GM06990 (cell line): Measurements from ENCODE around the gene RNF17.
A peak's percentile ranks its signal among the peaks of the same experiment; 100 is the strongest.
"Not testable (repeated sequence)": the region's sequence is repeated elsewhere in the genome, so short reads cannot be mapped to it uniquely, and the experiment has no call there.

Source experiments
- DNase-seq: peaks from one replicate; pipeline ENCODE4 v3.0.0-alpha.2; 2011; ENCODE audit not compliant: insufficient read length; ENCODE audit errors: extremely low read depth
- H3K27me3 ChIP-seq: replicated peaks from 2 replicates; pipeline ENCODE4 v1.6.0; 2011; ENCODE audit warnings: low read length; ENCODE audit not compliant: control insufficient read depth, insufficient read depth
- H3K36me3 ChIP-seq: 2 replicates; pipeline ENCODE4 v1.5.1; 2011; ENCODE audit warnings: low read length; ENCODE audit not compliant: control insufficient read depth, insufficient read depth
- H3K4me3 ChIP-seq: replicated peaks from 2 replicates; pipeline ENCODE4 v1.5.1; 2011; ENCODE audit warnings: low read depth, mild to moderate bottlenecking, control low read depth, low read length
- TF ChIP-seq, protein P1 (sequence below): IDR thresholded peaks from 2 replicates; pipeline ENCODE4 v1.5.1; 2011; ENCODE audit warnings: low read length, control low read depth, mild to moderate bottlenecking, inconsistent platforms; ENCODE audit not compliant: insufficient read depth, poor library complexity, severe bottlenecking

RNF17 gene

DNA sequence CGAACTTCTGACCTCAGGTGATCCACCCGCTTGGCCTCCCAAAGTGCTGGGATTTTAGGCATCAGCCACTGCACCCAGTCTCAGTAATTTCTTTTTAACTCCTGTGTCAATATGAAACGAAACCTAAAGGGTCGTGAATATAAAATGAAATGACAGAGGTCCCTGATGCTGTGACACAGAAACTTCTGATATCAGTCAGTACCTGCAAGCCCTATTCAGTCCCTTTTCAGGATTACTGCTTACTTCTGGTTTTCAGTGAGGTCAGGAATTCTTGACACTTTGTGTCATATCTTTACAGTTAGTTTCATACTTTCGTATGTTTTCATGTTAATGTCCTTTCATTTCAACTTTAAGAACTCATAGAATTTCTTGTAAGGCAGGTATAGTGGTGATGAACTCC is 58.7 kb downstream of the RNF17 start:
- Histone ChIP-seq H3K4me3 (no peak overlapping the region), H3K36me3 (no peaks in the 10 kb centered on the region), H3K27me3 (no peaks in the 10 kb centered on the region)
- TF ChIP-seq, protein P1, sequence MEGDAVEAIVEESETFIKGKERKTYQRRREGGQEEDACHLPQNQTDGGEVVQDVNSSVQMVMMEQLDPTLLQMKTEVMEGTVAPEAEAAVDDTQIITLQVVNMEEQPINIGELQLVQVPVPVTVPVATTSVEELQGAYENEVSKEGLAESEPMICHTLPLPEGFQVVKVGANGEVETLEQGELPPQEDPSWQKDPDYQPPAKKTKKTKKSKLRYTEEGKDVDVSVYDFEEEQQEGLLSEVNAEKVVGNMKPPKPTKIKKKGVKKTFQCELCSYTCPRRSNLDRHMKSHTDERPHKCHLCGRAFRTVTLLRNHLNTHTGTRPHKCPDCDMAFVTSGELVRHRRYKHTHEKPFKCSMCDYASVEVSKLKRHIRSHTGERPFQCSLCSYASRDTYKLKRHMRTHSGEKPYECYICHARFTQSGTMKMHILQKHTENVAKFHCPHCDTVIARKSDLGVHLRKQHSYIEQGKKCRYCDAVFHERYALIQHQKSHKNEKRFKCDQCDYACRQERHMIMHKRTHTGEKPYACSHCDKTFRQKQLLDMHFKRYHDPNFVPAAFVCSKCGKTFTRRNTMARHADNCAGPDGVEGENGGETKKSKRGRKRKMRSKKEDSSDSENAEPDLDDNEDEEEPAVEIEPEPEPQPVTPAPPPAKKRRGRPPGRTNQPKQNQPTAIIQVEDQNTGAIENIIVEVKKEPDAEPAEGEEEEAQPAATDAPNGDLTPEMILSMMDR = no peak
- peak; percentile 59 for DNase-seq

DNA sequence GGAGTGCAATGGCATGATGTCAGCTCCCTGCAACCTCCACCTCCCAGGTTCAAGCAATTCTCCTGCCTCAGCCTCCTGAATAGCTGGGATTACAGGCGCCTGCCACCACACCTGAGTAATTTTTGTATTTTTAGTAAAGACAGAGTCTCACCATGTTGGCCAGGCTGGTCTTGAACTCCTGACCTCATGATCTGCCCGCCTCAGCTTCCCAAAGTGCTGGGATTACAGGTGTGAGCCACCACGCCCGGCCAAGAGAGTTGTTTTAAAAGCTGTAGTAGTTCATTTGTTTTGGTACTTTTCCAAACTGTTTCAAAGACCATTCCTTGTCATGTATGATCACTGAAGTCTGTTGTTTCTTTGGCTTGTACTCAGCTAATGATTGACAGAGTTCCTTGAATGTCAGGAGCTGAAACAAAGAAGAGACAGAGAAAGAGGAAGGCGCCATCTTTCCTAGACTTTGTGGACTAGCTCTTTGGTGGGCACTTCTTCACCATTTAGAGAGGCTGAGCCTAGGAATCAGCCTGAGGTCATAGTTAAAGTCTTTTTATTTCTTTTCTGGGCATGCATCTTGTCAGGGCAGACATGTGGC is 59.2 kb downstream of the RNF17 start:
- not testable (repeated sequence) for H3K27me3 ChIP-seq

DNA sequence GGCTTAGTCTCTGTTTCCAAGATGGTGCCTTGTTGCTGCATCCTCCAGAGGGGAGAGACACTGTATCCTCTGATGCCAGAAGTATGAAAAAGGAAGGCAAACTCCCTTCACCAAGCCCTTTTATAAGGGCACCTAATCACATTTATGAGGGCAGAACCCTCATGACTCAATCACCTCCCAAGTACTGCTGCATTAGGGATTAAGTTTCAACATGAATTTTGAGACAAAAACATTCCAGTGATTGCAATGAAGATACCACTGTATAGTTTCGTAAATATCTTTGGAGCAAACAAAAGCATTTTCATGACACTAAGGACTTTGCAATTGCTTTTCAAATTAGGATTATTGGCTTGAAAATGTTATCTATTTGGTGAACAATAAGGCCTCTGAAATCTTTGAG is 63.8 kb downstream of the RNF17 start:
- TF ChIP-seq, protein P1 = no peak
- H3K36me3 ChIP-seq = no peaks in the 10 kb centered on the region
- no peak for DNase-seq
- no peaks in the 10 kb centered on the region for H3K27me3 ChIP-seq
- H3K4me3 ChIP-seq = no peak overlapping the region

More for the DNA sequence above, 59.2 kb downstream of the RNF17 start:
- H3K36me3 ChIP-seq, DNase-seq, H3K4me3 ChIP-seq: not testable (repeated sequence)

DNA sequence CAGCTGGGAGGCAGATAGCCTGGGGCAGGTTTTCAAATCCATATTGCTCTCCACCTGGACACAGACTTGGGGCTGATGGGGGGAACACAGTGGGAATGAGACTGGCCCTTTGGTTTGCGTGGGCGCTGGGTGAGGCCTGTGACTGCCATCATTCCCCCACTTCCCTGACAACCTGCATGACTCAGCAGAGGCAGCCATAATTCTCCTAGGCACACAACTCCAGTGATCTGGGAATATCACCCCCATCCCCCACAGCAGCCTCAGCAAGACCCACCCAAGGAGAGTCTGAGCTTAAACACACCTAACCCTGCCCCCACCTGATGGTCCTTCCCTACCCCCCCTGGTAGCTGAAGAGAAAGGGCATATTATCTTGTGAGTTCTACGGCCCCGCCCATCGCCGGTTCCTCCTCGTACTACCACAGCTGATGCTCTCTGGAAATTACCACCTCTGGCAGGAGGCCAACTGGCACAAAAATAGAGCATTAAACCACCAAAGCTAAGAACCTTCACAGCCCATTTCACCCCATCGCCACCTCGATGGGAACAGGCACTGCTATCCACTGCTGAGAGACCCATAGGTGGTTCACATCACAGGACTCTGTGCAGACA is 71.0 kb downstream of the RNF17 start:
- H3K4me3 ChIP-seq = no peak overlapping the region
- H3K27me3 ChIP-seq = no peaks in the 10 kb centered on the region
- H3K36me3 ChIP-seq = no peaks in the 10 kb centered on the region
- TF ChIP-seq, protein P1 = no peak
- no peak for DNase-seq

DNA sequence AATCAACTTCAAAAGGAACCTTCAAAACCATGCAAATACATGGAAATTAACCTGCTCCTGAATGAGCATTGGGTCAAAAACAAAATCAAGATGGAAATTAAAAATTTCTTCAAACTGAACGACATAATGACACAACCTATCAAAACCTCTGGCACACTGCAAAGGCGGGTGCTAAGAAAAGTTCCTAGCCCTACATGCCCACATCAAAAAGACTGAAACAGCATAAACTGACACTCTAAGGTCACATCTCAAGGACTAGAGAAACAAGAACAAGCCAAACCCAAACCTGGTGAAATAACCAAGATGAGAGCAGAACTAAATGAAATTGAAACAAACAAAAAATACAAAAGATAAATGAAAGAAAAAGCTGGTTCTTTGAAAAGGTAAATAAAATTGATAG is 73.6 kb downstream of the RNF17 start:
- H3K4me3 ChIP-seq, H3K27me3 ChIP-seq, H3K36me3 ChIP-seq, DNase-seq: not testable (repeated sequence)

DNA sequence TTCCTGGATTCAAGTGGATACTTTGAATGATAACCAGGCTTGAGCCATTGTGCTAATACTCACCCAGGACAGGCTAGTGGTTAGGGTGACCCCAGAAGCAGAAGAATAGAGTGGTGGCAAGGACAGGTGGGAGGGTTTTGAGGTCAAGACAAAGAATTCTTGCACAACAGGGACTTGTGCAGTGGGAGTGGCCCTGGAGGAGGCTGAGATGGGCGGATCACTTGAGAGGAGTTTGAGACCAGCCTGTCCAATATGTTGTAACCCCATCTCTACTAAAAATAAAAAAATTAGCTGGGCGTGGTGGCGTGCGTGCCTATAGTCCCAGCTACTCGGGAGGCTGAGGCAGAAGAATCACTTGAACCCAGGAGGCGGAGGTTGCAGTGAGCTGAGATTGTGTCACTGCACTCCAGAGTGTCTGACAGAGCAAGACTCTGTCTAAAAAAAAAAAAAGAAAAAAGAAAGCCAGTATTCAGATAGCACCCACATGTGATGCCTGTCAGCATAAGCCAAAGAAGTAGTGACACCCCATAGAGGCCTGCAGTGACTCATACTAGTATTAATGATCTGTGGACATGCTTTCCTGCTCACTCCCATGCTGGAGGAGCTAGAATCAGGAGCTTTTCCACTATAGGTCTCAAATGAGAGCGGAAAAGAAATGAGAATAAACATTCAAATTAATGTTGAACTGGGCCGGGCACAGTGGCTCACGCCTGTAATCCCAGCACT is 78.7 kb downstream of the RNF17 start:
- no peak for DNase-seq
- H3K27me3 ChIP-seq = no peaks in the 10 kb centered on the region
- no peaks in the 10 kb centered on the region for H3K36me3 ChIP-seq
- no peak overlapping the region for H3K4me3 ChIP-seq
- TF ChIP-seq, protein P1 = no peak
